ENCODE results near the gene SSC5D.

The SSC5D gene

DNA sequence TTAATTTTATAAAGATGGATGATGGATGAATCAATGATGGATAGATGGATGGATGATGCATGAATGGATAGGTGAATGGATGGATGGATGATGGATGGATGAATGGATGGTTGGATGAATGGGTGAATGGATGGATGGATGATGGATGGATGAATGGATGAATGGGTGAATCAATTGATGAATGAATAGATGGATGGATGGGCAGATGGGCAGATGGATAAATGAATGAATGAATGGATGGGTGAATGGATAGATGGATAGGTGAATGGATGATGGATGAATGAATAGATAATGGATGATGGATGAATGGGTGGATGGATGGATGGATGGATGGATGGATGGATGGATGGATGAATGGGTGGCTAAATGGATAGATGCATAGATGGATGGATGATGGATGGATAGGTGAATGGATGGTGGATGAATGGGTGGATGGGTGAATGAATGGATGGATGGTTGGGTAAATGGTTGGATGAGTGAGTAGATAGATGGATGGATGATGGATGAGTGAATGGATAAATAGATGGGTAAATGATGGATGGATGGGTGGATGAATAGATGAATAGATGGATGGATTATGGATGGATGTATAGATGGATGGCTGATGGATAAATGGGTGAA, 79.6 kb downstream of the SSC5D start:
- DNase-seq, result no peak

Measured in activated CD8-positive, alpha-beta memory T cell treated with anti-CD3 and anti-CD28 coated beads, Interleukin-2, amount 50 U/mL, for 4 hours (primary cell).